Measurements from ENCODE around the gene FLRT2.

Gene FLRT2

GRCh38 chr14:85576218-85576617 lies 46.3 kb downstream of the FLRT2 start:
- TF ChIP-seq ZFX (IDR thresholded peaks at IDR 0.05) (no peak), CTCF (conservative IDR thresholded peaks at IDR 0.05) (no peak)
- H3K27ac ChIP-seq, result no peak overlapping the region

GRCh38 chr14:85576848-85577542 lies 47.1 kb downstream of the FLRT2 start:
- H3K27ac ChIP-seq, result no peak overlapping the region
- TF ChIP-seq ZFX (IDR thresholded peaks at IDR 0.05), result no peak

- H3K27ac ChIP-seq, result no peak overlapping the region
- TF ChIP-seq CTCF (conservative IDR thresholded peaks at IDR 0.05) (no peak), ZFX (IDR thresholded peaks at IDR 0.05) (no peak)
Observed at GRCh38 chr14:85577543-85578114, 47.7 kb downstream of the FLRT2 start.

GRCh38 chr14:85578357-85578756 lies 48.4 kb downstream of the FLRT2 start:
- TF ChIP-seq CTCF (conservative IDR thresholded peaks at IDR 0.05), result no peak
- TF ChIP-seq ZFX (IDR thresholded peaks at IDR 0.05), result no peak
- no peak overlapping the region for H3K27ac ChIP-seq

- TF ChIP-seq ZFX (IDR thresholded peaks at IDR 0.05), result no peak
- TF ChIP-seq CTCF (conservative IDR thresholded peaks at IDR 0.05), result no peak
- H3K27ac ChIP-seq, result no peak overlapping the region
Observed at GRCh38 chr14:85578930-85579329, 49.0 kb downstream of the FLRT2 start.

GRCh38 chr14:85579942-85580341 lies 50.0 kb downstream of the FLRT2 start:
- no peak for TF ChIP-seq ZFX (IDR thresholded peaks at IDR 0.05)
- TF ChIP-seq CTCF (conservative IDR thresholded peaks at IDR 0.05), result no peak
- H3K27ac ChIP-seq, result no peak overlapping the region

GRCh38 chr14:85580536-85581140 lies 50.7 kb downstream of the FLRT2 start:
- no peak for TF ChIP-seq CTCF (conservative IDR thresholded peaks at IDR 0.05)
- no peak for TF ChIP-seq ZFX (IDR thresholded peaks at IDR 0.05)
- no peak overlapping the region for H3K27ac ChIP-seq

Data from C4-2B (cell line).